SKM-1 (cell line): ENCODE measurements around the gene GIPC3.
"Not testable (repeated sequence)": the region's sequence is repeated elsewhere in the genome, so short reads cannot be mapped to it uniquely, and the experiment has no call there.

ENCODE experiments used
- DNase-seq: peaks from one replicate; lab custom pipeline; 2025; ENCODE audit not compliant: unreplicated experiment; lab: John Stamatoyannopoulos, UW

Gene GIPC3

DNA sequence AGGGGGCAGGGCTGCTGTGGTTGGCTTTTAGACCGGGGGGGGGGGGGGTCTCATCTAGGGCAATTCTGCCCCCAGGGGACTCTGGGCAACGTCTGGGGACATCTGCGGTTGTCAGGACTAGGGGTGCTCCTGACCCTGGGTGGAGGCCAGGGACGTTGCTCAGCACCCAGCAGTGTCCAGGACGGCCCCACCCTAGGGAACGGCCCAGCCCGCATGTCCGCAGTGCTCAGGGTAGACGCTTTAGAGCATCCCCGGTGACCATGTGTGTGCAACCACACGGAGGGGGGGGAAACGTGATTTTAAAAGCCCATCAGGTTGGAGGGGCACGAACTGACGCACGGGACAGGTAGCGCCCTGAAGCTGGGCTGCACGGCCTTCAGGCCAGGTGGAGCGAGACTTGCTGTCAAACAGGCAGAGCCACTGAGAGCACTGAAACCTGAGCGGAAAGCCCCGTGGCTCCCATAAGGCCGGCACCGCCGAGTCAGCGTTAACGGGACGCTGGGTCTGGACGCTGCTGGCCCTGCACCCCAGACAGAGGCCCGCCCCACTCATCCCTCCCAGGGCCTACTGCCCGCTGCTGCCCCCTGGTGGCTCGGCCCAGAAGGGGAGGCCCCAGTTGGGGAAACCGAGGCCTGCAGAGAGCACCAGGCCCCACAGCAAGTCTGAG lies 33.0 kb downstream of the GIPC3 start:
- no peak for DNase-seq

DNA sequence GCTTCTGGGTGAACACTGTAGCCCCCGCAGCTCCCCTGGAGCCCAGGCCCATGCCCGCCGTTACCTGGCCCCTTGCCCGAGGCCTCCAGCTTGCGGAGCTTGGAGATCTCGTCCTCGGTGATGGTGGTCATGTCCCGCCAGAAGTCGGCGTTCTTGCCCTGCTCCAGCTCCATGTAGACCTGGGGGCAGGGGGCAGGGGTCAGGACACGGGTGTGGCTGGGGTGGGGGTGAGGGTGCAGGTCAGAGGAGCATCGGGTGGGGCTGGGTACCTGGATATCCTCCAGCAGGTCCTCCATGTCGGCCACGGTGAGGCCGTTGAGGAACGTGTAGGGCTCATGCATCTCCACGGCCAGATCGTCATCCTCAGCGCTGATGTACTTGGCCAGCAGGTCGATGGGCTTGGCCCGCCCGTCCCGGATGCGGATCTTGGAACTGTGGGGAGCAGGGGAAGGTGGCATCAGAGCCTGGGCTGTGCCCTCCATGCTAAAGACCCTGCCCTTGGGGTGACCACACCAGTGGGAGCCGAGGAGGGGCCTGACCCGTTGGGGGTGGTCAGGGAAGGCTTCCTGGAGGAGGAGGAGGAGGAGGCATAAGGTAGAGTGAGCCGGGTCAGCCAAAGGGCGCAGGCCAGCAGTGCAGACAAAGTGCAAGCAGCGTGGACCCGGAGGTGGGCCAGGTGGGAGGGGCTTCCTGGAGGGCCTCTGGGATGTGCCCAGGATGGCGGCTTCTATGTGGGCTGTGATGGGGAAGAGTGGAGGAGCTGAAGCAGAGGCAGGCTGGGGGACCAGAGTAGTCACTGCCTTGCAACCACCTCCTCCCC lies 33.7 kb downstream of the GIPC3 start:
- no peak for DNase-seq

DNA sequence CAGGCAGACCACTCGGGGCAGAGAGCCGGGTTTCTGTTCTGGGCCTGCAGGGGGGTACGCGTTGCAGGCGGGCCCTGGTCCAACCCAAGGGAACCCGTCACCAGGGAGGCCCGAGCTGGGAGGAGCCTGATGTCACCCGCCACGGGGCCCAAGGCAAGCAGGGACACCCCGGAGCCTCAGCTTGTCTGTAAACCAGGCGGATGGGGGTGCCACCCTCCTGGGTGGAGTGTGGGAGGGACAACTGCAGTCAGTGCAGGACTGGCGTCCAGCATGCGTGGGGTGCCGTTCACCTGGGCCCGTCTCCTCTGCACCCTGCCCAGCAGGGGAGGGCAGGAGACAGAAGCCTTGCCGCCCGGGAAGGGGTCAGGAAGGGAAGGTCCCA lies 34.3 kb downstream of the GIPC3 start:
- DNase-seq: no peak

DNA sequence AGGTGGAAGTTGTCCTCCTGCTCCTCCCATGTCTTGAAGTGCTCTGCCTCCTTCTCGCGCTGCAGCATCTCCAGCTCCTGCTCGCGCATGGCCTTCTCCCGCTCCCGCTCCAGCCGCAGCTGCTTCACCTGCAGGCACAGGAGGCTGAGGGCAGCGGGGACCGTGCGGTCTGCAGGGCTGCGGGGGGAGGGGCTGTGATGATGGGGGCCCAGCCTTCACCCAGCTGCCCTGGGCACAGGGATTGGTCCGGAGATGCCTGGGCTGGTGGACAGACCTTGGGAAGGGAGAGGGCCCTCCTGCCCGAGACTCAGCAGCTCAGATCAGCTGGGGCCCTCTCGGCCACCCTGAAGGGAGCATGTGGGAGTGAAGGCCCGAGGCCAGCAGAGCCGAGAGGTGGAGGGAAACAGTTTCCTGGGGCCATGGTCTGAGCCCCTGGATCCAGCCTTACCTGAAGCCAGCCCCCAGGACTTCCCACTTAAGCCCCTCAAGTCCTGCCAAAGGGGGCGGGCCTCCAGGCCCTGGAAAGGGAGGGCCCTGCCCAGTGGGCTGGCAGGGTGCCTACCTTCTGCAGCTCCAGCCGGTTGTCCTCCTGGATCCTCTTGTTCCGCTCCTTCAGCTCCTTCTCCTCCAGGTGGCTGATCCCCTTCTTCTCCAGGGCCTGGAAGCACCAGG lies 35.0 kb downstream of the GIPC3 start:
- no peak for DNase-seq

DNA sequence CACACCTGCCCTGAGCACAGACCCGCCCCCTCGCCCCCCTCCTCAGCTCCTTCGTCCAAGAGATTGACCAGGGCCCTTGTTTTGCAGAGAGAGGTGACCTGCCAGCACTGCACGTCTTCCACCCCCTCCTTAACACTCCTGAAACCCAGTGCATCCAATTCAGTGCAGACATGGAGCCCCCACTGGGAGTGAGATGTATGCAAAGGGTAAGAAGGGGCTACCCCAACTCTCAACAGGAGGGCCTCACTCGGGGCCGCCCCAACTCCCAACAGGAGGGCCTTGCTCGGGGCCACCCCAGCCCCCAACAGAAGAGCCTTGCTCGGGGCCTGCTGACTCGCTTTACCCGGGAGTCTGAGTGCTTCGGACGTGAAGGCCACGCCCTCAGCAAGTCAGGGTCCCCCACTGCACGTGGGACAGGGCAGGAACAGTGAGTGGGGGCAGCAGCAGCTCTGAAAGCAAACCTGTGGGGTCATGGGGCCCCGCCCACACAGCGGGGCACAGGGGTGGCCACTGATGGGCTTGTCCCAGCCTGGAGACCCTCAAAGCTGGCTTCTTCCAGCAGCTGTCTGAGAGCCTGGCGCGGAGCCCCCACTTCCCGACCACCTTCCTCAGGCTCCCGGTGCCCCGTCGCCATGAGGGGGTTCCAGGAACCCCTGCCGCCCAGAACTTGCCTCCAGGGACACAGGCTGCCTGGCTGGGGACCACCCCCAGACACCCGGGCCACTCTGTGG lies 35.7 kb downstream of the GIPC3 start:
- DNase-seq: no peak

DNA sequence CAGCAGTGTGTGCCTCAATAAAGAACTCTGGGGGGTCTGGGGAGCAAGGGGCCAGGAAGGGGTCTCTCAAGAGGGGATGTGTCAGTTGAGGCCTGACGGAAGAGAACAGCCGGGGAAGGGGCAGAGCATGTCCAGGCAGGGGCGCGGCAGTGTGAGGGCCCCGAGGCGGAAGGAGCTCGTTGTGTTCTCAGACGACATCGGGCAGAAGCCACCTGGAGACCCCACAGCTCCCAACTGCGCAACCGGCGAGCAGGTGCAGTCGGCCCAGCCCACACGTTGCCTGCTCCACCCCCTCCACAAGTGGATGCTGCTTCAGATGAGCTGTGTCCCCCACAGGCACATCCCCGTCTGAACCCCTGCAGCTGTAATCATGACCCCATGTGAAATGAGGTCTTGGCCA lies 36.4 kb downstream of the GIPC3 start:
- DNase-seq: no peak

DNA sequence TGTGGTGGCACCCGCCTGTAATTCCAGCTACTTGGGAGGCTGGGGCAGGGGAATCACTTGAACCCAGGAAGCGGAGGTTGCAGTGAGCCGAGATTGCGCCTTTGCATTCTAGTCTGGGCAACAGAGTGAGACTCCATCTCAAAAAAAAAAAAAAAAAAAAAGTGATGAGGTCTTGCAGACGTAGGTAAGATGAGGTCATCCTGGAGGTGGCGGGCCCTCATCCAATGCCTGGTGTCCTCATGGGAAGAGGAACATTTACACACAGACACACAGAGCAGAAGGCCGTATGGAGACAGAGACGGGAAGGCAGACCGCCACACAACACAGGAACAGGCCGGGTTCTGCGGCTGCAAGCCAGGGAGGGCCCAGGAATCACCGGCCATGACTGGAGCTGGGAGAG lies 36.9 kb downstream of the GIPC3 start:
- DNase-seq: no peak

DNA sequence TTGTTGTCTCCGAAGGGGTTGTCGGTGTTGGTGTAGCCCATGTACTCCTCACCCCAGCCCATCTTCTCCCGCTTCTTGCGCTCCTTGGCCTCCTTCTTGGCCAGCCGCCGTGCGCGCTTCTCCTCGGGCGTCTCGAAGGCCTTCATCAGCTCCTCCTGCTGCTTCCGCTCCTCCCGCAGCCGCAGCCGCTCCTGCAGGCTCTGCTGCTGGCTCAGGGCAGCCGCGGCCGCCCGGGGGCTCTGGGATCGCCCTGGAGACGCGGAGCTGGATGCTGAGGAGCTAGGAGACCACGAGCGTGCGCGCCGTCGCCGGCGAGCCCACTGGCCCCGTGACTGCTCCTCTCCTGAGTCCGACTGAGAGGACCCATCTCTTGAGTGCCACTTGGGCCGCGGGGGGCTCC lies 38.4 kb downstream of the GIPC3 start:
- DNase-seq: no peak

DNA sequence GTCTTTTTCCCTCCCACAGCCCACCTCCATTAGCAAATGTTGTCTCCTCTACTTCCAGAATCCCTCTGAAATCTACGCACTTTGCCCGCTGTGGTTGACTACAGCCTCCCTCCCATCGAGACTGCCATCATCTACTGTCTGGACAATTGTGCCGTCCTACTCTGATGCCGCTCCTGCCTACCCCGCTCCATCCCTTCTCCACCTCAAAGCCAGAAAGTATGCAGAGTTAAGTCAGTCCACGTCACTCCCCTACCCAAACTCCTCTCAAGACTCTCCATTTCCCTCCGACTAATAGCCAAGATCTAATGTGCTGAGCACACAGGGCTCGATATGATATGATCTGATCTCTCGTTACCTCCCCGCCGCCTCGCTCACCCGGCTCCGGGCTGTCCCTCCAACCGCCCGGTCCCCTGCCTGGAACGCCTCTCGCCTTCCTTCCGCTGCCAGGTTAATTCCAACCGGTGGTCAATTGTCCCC lies 40.8 kb downstream of the GIPC3 start:
- no peak for DNase-seq

DNA sequence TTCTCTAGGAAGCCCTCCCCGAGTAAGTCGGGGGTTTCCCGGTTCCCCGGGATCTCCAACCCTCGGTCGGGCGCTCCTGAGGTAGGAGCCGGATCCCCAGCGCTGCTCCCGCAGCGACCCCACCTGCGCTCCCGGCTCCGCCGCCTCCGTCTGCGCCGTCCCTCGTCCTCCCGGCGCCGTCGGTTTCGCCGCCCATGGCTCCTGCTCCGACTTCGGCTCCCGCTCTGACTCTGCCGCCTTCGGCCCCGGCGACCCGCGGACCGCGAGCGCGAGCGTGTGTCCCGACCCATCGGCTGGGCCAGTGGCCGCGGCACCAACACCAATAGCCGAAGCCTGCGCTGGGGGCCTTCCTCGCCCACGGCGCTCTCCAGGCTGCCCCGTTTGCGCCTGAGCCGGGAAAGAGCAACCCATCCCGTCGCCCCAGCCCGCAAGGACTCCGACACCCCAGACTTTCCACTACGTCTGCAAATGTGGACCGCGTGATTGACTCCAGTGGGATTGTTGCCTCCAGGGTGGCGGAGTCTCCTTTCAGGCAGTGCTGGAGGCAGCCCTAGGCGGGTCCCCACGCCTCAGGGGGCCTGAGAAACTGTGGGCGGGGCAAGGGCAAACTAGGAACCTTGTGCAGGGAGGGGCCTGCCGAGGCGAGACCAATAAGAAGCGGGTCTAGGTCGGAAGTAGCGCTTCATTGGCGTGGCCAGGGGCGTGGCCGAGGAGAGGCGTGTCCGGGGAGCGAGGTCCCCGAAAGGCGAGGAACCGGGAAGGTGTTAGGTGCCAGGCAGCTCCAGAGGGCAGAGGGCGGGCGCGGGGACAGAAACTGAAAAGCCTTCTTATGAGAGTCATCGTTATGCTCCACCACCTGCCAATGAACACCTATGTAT lies 41.4 kb downstream of the GIPC3 start, which contains the start of gene CACTIN:
CACTIN (minus strand) TSS at position 318 of the 878 bp plus-strand sequence; CDS start at position 290, 28 bp downstream.
- peak; percentile 95 for DNase-seq

DNA sequence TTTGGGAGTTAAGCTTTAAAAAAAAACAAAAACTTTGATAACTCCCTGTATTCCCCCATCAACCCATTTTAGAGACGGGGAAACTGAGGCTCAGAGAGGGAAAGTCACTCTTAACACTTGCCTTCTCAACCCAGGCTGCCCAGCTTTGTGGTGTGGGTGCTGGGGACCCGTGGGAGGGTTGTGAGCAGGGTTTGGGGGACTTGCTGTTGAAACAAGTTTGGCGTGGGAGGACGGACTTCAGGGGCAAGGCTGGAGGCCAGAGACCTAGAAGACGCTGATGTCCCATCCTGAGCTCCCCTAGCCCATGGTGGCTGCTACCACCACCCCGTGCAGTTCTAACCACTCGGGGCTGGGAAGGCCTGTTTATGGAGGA lies 42.1 kb downstream of the GIPC3 start:
- DNase-seq: no peak

DNA sequence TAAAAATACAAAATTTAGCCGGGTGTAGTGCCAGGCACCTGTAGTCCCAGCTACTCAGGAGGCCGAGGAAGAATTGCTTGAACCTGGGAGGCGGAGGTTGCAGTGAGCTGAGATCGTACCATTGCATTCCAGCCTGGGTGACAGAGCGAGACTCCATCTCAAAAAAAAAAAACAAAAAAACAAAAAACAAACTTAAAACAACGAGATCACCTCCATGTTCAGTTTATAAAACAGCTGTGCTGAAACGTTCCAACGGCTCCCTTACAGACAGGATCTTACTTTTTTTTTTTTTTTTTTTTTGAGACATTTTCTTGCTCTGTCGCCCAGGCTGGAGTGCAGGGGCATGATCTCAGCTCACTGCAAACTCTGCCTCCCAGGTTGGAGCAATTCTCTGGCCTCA lies 43.5 kb downstream of the GIPC3 start:
- not testable (repeated sequence) for DNase-seq

DNA sequence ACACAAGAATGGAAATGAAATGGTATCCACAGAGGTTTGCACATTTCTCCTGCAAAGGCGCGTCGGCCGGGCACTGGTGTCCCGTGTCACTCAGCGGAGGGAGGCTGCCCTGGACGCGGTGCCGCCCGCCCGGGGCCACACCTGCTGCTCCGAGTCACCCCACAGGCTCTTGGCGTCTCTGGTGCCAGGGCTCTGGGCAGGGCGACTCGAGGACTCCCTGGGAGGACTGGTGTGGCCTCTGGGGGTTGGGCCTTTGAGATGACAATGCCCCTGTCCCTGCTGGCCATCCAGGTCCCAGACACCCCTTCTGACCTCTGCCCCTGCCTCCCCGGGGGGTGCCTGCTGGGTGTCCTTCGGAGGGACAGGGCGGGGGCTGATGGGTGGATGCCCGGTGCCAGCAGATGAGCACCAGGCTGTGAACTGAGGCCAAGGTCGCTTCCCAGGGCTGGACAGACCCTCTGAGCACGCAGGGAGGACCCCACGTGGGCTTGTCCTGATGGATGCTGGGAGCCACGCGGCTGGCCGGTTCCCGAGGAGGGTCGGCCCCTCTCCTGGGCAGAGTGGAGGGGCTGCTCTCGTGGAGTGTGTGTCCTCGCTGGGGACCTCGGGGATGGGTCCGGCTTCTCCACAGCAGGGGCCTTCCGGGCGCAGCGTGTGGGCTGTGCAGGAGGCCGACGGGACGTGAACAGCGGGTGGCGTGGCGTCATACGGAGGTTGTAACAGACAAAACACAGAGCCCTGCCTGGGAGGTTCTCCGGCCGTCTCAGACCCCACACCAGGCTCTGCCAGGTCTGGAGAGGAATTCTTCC lies 46.0 kb downstream of the GIPC3 start:
- DNase-seq: no peak

DNA sequence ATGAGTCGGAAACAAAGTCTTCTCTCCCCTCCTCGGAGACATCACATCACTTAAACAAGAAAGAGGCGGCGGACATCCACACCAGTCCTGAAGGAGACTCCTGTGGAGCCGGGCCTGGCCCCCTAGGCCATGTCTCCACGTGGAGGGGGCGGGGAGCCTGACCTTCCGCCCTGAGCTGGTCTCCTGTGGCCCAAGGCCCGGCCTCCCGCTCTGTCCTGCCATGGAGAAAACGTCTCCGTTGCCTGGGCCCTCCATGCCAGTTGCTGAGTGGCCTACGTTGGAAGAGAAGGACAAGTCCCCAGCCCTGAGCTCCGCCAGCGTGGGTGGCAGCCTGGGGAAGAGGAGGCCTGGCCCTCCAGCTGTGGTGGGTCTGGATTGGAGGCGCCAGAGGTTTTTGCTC lies 46.8 kb downstream of the GIPC3 start:
- DNase-seq: no peak

DNA sequence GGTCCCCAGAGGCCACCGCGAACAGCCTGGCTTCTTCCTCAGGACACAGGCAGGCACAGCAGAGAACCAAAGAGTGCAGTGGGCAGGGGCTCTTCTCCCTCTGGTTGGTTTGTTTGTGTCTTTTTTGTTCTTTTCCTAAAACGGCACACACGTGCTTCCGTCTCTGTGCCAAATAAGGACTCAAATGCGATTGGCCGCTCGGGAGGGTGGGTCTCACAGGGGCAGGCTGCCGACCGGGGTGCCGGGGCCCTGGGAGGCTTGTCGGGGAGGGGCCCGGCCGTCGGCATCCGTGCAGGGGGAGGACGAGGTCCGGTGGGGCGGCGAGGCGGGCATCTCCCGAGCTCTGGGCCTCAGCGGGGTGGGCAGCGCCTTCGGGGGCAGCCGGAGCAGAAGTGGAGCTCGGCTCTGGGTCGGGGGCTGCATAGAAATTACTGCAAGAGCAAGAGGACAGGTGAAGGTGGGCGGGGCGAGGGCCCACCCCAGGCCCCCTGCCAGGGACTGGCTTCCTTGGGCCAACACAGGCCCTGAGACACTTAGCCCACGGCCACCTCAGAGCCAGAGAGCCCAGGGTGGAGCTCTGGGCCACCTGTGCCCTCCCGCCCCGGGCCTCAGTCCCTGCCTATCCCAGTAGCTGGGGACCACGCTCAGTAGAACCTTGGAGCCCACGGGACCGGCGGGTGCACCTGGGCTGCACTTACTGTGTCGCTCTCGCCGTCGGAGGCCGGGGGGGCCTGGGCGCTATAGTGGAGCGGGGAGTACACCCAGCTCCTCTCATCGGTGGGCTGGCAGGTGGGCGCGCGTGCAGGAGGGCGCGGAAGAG lies 47.7 kb downstream of the GIPC3 start:
- no peak for DNase-seq

DNA sequence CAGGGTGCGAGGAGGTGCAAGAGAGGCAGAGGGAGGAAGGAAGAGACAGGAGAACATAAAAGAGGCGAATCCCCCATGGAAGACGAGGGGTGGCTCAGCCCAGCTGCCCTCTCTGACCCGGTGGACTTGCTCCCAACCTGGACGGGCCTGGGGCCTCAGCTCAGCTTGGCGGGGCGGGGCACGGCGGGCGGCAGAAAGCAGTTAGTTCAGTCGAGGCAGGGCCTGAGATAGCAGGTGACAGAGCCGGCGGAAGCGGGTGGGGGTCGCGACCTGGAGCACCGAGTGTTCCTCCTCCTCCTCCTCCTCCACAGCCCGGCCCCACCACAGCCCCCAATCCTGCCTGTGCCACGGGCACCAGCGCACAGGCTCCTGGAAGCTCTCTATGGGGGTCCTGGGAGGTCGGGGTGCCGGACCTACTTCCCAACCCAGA lies 48.3 kb downstream of the GIPC3 start:
- no peak for DNase-seq

DNA sequence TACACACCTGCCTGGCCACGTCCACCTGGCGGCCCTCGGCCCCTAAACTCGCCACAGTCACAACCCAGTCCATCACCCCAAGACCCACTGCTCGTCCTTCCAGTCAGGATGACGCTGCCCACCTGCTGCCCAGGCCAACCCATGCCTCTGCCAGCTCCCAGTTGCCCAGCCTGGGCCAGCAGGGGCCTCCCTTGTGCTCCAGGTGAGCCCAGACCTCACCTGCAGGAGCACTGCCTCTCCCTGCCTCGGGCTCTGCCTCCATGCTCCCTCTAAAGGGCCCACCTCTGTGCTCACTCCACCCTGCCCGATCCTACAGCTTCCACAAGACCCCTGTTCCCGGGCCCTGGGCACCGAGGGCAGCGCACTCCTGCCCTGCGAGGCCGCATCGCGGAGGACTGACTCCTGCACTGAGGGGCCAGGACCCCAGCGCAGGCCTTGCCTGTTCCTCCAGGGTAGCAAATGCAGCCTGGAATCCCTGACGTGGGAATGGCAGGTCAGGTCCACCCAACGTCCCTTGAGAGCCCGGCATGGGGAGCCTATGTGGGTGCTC lies 49.3 kb downstream of the GIPC3 start:
- DNase-seq: no peak

DNA sequence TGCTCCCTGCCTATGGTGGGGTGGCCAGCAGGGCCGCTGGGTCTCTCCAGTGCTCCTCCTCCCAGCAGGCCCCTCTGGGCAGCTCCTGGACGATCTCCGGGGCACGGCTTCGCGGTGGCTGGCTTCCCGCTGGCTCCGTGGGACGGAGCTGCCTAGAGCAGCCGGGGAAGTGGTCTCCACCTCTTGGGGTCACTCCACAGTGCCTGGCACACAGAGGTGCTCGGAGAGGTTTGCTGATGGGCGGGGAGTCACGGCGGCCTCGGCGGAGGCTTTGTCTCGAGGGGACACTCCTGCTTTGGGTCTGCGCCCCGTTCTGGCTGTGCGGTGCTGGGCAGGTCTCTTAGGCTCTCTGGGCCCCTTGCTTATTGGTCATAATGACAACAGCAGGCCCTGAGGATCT lies 51.2 kb downstream of the GIPC3 start:
- DNase-seq: no peak
